NCI-H526 treated with DMSO at 0.1 percent for 48 hours (cell line): ENCODE data around the gene LAMA2.

Experiments
- DNase-seq: peaks from one replicate; lab custom pipeline; 2025; lab: John Stamatoyannopoulos, UW

The LAMA2 gene, protein sequence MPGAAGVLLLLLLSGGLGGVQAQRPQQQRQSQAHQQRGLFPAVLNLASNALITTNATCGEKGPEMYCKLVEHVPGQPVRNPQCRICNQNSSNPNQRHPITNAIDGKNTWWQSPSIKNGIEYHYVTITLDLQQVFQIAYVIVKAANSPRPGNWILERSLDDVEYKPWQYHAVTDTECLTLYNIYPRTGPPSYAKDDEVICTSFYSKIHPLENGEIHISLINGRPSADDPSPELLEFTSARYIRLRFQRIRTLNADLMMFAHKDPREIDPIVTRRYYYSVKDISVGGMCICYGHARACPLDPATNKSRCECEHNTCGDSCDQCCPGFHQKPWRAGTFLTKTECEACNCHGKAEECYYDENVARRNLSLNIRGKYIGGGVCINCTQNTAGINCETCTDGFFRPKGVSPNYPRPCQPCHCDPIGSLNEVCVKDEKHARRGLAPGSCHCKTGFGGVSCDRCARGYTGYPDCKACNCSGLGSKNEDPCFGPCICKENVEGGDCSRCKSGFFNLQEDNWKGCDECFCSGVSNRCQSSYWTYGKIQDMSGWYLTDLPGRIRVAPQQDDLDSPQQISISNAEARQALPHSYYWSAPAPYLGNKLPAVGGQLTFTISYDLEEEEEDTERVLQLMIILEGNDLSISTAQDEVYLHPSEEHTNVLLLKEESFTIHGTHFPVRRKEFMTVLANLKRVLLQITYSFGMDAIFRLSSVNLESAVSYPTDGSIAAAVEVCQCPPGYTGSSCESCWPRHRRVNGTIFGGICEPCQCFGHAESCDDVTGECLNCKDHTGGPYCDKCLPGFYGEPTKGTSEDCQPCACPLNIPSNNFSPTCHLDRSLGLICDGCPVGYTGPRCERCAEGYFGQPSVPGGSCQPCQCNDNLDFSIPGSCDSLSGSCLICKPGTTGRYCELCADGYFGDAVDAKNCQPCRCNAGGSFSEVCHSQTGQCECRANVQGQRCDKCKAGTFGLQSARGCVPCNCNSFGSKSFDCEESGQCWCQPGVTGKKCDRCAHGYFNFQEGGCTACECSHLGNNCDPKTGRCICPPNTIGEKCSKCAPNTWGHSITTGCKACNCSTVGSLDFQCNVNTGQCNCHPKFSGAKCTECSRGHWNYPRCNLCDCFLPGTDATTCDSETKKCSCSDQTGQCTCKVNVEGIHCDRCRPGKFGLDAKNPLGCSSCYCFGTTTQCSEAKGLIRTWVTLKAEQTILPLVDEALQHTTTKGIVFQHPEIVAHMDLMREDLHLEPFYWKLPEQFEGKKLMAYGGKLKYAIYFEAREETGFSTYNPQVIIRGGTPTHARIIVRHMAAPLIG (N-terminal part only)

DNA sequence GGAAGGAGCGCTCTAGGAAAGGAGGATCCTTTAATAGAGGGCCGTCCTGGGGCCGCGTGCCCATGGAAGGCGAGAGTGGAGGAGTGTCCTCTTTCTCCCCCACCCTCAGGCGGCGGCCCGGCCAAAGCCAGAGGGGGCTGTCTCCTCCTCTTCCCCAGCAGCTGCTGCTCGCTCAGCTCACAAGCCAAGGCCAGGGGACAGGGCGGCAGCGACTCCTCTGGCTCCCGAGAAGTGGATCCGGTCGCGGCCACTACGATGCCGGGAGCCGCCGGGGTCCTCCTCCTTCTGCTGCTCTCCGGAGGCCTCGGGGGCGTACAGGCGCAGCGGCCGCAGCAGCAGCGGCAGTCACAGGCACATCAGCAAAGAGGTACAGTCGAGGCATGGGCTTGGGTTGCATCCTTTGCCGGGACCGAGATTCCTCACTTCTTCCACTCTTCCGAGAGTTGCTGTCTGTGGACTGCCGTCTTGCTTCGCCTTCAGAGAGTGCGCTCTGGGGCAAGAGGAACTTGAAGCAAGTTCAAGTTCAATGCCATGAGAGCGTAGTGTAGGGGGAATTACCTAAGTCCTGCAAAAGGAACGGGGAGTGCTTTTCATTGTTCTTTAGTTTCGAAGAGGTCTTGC is at the start of gene LAMA2:
Gene LAMA2, plus strand, starts transcription at position 148 of the 621 bp plus-strand sequence. Its CDS starts 108 bp downstream, at position 256.
- no peak for DNase-seq

DNA sequence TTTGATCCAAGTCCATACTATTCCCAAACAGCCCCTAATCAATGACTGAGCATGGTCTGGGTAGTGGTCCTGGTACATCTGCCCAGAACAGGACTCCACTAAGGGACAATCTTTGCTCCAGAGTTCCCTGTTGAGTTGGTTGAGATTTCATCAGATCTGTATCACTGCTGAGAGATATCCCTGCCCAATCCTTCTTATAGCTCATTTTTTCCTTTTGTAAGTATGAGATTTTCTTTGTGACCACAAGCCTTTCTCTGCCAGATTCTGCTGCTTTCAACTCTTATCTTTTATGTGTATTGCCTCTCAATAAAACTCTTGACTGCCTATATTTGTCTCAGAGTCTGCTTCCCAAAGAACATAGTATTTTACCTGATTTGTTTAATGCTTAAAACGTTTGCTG is 46.2 kb upstream of the LAMA2 start:
- DNase-seq: no peak

DNA sequence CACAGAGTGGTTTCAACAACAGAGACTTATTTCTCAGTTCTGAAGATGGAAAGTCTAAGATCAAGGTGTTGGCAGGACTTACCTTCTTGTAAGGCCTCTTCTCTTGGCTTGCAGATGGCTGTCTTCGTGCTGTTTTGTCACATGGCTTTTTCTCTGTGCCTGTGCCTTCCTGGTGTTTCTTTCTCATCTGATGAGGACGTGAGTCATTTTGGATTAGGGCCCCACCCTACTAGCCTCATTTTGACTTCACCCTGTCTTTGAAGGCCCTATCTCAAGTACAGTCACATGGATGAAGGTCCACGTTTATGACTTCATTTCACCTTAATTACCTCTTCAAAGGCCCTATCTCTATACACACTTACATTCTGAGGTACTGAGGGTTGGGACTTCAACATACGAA is 41.4 kb upstream of the LAMA2 start:
- no peak for DNase-seq

DNA sequence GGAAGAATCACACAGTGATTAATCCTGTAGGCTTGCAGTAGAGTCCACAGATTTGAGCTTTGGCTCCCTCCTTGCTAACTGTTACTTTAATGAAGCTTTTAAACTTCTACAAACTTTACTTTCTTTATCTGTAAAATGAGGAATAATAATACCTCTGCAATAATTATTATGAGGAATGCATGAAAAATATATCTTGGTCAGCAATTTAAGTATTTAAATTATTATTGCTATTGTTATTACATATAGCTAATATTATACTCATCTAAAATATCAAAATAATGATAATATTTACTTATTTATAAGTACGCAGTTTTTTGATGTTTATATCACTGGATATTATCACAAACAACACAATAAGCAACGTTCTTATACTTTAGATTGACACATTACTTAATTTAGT is 38.3 kb upstream of the LAMA2 start:
- no peak for DNase-seq

DNA sequence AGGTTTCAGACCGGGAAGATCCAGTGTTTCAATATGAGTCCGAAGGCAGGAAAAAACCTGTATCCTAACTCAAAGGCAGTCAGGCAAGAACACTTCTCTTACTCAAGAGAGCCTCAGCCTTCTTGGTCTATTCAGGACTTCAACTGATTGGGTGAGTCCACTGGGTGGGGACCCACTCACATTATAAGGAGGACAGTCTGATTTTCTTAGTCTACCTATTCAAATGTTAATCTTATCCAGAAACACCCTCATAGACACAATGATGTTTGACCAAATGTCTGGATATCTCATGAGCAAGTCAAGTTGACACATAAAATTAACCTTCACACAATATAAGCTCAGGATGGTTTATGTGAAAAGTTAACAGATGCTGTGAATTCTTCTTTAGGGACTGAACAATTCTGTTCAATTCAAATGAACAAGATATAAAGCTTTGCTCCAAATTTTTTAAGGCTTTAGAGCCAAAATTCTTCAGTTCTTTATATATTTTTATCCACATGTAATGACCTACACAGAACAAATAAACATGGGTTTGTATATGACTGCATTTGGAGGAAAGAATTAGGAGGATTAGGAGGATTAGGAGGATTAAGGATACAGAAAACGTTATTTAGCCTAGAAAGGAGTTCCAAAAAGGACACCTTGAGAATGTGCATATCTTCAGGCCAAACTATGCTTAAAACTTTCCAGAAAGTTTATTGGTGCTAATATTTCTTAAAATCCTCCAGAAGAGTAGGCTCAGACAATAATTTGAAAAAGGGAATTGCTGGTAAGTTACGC is 35.3 kb upstream of the LAMA2 start:
- no peak for DNase-seq

DNA sequence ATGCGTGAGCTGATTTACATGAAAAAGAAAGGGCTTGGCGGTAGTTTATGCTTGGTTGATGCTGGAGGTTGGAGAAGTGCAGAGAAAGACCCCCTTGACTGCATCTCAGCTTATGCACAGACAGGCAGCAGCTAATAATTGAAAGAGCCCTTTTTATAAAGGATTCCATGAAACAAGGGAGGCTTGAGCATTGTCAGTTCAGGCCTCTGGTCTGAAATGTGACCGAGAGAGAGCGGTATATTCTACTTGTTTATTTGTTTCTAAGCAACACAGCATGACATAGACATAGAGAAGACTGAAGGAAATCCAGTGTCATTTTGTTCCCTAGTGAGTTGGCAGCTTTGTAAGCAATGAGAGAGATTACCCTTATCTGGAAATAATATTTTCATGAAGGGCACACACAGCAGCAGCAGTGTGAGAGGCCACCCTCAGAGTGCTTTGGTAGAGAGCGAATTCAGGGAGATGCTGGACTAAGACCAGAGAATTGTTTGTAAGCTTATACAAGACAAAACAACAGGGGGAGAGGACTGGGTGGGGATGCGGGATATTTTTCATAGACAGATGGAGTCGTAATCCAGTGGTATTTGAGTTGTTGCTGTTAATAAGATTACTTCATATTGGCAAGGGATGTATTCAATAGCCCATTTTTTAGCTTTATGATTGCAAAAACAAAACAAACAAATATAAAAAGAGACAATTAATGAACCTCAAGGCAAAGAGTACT is 34.6 kb upstream of the LAMA2 start:
- no peak for DNase-seq

DNA sequence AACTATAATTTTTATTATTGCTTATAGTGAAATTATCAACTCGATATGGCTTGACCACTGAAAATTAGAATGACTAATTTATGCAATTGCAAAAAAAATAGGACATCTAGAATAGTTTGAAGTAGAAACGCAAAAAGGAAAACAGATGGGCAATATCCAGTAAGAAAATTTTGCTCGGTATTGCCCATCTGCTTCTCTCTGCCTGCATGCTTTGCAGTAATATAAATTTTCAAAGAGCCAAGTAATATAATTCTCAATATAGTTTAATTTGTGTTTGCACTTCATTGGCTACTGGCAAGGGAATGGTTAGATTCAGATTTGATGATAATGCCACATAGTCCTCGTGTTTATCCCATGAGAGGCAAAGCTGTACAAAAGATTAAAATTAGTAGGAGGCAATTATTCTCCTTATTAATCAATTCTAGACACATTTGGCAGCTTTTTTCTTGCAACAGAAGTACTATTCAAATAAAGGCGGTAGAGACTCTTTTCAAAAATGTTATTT is 27.3 kb upstream of the LAMA2 start:
- DNase-seq: no peak

DNA sequence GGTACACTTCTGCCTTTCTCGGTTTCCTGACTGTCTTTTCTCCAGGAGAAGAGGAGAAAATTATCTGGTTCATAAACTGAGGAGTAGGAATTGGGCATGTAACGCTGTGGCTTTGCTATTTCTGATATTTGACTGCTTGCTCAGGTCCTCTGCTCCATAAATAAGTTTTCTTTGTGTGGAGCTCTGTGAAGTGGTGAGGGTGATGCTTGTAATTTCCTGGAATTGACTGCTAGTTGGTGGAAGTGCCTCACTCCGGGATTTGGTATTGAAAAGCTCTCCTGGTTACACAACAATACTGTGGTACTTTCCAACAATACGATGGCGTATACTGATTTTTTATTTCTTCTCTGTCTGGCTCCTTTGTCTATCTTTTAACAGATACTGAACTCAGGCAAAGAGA is 25.1 kb upstream of the LAMA2 start:
- DNase-seq: no peak

DNA sequence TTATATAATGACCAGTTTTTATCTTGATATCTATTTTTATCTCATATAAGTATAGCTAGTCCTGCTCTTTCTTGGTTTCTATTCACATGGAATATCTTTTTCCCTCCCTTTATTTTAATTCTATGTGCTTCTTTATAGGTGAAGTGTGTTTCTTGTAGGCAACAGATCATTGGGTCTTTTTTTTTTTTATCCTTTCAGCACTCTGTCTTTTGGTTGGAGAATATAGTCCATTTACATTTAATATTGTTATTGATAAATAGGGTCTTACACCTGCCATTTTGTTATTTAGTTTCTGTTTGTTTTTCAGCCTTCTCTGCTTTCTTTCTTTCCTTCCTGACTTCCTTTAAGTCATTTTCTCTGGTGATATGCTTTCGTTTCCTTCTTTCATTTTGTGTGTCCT is 22.2 kb upstream of the LAMA2 start:
- DNase-seq: no peak

DNA sequence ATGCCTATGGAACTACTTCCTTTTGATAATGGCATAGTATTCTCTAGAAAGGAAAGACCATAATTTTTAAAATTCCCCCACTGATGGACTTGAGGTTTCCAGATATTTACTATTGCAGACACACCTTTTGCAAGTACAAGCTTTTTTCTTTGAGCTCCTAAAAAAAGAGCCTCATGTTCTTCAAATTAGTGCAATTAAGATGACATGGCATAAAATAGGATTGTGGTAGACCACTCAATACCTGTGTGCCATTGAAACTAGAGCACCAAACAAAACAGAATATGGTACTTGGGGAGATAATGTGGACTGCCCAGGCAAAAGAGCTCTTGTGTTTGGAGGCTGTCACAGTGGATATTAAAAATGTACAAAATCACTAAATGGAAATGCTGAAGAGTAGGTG is 19.0 kb upstream of the LAMA2 start:
- no peak for DNase-seq

DNA sequence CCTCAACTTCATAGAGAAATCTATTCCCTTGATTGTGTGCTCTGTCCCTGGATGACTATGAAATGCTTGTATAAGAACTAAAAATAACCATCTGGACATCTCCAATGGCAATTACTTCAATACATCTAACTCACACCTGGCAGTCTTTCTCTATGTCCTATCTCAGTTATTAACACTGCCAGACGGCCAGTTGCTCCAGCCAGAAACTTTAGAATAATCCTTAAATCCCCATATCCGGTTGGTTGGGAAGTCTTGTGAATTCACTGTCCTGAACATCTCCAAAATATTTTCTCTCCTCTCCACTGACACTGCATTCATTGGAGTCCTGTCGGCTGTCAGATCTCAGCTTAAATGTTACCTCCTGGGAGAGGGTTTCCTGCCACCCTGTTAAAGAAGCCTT is 12.2 kb upstream of the LAMA2 start:
- DNase-seq: no peak

DNA sequence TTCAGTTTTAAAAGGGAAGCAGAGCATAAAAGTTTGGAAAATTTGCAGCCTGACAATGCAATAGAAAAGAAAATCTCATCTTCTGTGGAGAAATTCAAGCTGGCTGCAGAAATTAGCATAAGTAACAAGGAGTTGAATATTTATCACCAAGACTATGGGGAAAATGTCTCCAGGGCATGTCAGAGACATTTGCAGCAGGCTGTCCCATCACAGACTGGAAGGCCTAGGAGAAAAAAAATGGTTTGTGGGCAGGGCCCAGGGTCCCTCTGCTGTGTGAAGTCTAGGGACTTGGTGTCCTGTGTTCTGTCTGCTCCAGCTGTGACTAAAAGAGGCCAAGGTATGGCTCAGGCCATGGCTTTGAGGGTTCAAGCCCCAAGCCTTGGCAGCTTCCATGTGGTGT is 8.1 kb upstream of the LAMA2 start:
- no peak for DNase-seq

DNA sequence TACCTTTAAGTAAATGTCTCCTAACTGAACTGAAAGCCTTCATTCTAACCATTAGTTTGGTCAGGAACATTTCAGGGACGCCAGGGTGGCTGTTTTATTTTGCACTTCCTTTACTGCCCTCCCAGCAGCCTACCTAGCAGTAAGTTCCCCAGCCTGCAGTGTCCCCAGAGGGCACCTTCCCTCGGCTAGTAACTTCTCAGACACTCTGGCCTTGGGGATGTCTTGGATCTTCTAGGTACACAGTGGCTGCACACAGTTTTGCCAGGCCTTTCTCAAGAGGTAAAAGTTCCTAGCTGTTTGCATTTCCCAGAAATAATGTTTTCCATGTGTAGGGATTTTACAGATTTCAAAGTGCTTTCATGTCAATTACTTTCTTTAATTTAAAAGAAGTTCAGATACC is 378 bp upstream of the LAMA2 start:
- no peak for DNase-seq

DNA sequence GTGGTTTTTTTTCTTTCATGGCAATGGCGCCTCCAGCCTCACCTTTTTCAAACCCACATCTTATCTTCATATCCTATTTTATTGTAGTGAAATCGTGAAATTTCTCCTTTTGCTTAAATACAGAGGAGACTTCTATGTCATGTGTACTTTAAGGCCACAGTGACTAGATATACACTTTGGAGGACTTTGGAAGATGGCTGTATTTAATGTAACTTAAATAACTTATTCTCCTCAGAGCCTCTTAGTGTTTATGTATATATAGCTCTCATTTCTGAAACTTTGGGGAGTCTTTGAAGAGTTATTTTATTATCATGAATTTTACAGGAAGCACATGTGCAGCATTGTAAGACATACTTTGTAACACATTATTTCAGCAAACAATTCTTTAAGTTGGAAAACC is 968 bp downstream of the LAMA2 start:
- DNase-seq: no peak

DNA sequence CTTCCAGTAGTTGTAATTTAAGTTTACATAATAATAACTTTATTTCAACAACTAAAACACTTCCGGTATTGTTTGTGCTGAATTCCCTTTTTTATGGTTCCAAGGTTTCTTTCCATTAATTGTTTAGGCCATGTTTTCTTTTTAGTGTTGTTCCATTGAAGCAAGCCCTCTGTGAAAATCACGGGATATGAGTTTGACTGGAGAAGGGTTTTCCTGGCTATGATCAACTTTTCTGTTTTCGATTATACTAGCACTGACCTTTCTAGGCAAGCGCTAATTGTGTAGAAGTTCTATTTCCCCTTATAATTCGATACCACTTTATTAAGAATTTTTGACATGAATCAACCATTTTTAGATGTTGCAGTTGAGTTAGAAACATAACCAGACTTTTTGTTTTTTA is 2.4 kb downstream of the LAMA2 start:
- no peak for DNase-seq

DNA sequence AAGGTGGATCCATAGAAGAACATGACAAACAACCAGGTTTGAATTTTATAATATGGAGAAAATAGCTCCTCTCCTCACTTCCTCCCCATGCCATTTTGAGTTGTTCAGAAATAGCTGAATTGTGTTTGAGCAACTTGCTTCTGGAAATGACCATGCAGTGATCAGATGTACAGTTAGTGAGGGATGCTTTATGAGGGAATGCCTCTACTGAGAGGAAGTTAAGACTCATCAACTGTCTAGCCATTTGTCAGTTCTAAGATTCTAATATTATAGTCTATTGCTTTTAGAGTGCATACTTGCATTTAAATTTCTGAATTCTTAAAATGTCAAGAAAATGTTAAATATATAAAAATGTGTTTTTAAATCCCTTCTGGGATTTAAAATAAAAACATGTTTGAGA is 3.8 kb downstream of the LAMA2 start:
- no peak for DNase-seq

DNA sequence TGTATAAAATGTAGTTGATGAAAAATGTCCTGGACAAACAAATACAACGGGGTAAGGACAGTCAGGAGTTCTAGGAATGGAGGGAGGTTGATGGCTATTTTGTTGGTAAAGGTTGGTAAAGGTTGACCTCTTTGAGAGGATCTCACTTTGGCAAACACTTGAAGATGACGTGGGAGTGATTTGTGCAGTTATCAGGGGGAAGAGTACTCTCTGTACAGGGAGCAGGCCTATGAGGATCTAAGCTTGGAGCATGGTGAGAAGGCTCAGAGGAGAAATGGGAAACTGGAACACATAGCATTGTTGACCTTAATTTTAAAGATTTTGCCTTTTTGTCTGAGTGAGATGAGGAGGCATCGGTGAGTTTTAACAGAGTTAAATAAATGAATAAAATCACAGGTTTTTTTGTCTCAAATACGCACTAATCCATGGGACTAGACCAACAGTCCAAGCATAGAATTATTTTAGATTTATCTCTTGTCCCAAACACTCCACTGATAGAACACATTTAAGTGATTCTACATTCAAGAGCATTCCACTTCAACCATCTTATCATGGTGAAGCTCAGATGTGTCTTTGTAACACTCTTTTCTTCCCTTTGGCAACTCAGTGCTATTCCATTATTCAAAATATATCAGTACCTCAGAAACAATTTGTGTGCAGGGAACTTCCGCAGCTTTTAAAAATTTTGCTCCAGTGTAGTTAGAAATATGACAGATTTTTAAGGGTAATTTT is 5.7 kb downstream of the LAMA2 start:
- DNase-seq: no peak

DNA sequence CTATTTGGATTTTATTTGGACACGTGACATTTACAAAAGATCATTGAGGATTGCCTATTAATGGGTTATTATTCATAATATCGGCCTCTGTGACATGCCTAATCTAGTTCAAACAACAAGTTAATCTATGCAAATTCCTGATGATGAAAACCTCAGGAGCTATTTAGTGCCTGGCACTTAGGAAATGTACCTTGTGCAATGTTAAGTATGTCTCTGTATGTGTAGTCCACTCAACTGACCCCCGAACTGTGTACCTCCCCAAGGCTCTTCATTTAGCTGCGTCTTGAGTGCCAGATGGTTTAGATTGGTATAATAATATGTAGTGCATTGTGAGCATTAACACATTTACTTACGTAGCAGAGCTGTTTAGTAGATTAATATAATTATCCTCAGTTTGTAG is 6.9 kb downstream of the LAMA2 start:
- no peak for DNase-seq

DNA sequence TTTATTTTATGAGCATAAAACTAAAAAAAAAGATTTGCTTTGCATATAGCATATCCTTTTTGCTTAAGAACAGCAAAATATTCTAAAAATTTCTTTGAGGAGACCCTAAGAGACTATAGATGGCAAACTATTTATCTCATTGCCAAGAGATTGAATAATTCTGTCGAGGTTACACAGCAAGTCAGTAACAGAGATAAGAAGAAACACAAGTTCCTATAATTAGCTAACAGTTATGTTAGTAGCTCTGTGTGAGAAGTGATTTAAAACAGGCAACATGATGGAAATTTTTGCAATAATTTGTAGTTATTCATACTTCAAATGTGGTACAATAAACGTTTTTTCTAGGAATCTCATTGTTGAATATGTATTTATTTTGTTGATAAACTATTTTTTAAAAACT is 9.1 kb downstream of the LAMA2 start:
- no peak for DNase-seq
